NCI-H146 treated with DMSO at 0.1 percent for 48 hours (cell line): ENCODE results near the gene MXD3.

ENCODE experiments used
- DNase-seq: peaks from one replicate; lab custom pipeline; 2025; ENCODE audit not compliant: unreplicated experiment; lab: John Stamatoyannopoulos, UW

MXD3 gene

GRCh38 chr5:177304392-177305119 is 7.1 kb downstream of the MXD3 start:
- DNase-seq: no peak

GRCh38 chr5:177303925-177304391 is 7.7 kb downstream of the MXD3 start:
- DNase-seq: no peak

GRCh38 chr5:177303121-177303924 is 8.4 kb downstream of the MXD3 start, which contains the start of the genes PRELID1 and RAB24:
PRELID1 (plus strand) TSS chr5:177303799; CDS start chr5:177303986, 187 bp downstream.
RAB24 (minus strand) TSS chr5:177303719; CDS start chr5:177303288, 431 bp downstream.
- DNase-seq: peak; percentile 26

- DNase-seq: no peak
These were observed 9.2 kb downstream of the MXD3 start for GRCh38 chr5:177302354-177303110.

GRCh38 chr5:177301503-177302165 is 10.1 kb downstream of the MXD3 start:
- no peak for DNase-seq

- no peak for DNase-seq
These were observed 10.7 kb downstream of the MXD3 start for GRCh38 chr5:177300951-177301350.

GRCh38 chr5:177300236-177300880 is 11.3 kb downstream of the MXD3 start:
- no peak for DNase-seq

GRCh38 chr5:177299697-177300096 is 12.0 kb downstream of the MXD3 start:
- no peak for DNase-seq

- DNase-seq: no peak
These were observed 13.8 kb downstream of the MXD3 start for GRCh38 chr5:177297922-177298321.

GRCh38 chr5:177296581-177296980 is 15.1 kb downstream of the MXD3 start:
- DNase-seq: no peak

- DNase-seq: no peak
These were observed 15.8 kb downstream of the MXD3 start for GRCh38 chr5:177295924-177296323.

GRCh38 chr5:177294632-177295031 is 17.1 kb downstream of the MXD3 start:
- DNase-seq: no peak

- no peak for DNase-seq
These were observed 17.7 kb downstream of the MXD3 start for GRCh38 chr5:177293819-177294581.

- DNase-seq: no peak
These were observed 20.0 kb downstream of the MXD3 start for GRCh38 chr5:177291735-177292134.

- DNase-seq: no peak
These were observed 20.7 kb downstream of the MXD3 start for GRCh38 chr5:177290816-177291596.

GRCh38 chr5:177288191-177288590 is 23.5 kb downstream of the MXD3 start:
- DNase-seq: no peak

GRCh38 chr5:177276886-177277285 is 34.8 kb downstream of the MXD3 start:
- DNase-seq: no peak

GRCh38 chr5:177275883-177276282 is 35.8 kb downstream of the MXD3 start:
- no peak for DNase-seq

GRCh38 chr5:177271113-177271512 is 40.6 kb downstream of the MXD3 start:
- DNase-seq: no peak
